Esophagus muscularis mucosa (tissue), 4 donors: Measurements from ENCODE around the gene SLC35E1.
A peak's percentile ranks its signal among the peaks of the same experiment; 100 is the strongest.

ENCODE experiments used
- EP300 ChIP-seq: sonication (generic); formaldehyde crosslinking; IDR thresholded peaks from one replicate; pipeline ENCODE4 v1.6.1; 2017; ENCODE audit warnings: antibody characterized with exemption
- POLR2A ChIP-seq: fragments of 450-650 bp; IDR thresholded peaks from one replicate; pipeline ENCODE4 v1.6.1; 2017; ENCODE audit warnings: antibody characterized with exemption, moderate library complexity, mild to moderate bottlenecking, low read depth
- POLR2AphosphoS5 ChIP-seq, 2 donors: sonication (generic); formaldehyde crosslinking; IDR thresholded peaks; one replicate each; pipeline ENCODE4 v1.6.1; 2017; ENCODE audit warnings: antibody characterized with exemption in 2 of 2
- TF ChIP-seq, protein P1 (sequence below), 3 experiments: fragments of 200-600 bp in 2 of 3; fragments of 450-650 bp in 1 of 3; sonication (generic) in 2 of 3; IDR thresholded peaks; one replicate each; pipeline ENCODE4 v1.5.1; 2017 to 2019; ENCODE audit warnings: antibody characterized with exemption in 3 of 3, mild to moderate bottlenecking in 2 of 3, moderate library complexity in 1 of 3

DNA sequence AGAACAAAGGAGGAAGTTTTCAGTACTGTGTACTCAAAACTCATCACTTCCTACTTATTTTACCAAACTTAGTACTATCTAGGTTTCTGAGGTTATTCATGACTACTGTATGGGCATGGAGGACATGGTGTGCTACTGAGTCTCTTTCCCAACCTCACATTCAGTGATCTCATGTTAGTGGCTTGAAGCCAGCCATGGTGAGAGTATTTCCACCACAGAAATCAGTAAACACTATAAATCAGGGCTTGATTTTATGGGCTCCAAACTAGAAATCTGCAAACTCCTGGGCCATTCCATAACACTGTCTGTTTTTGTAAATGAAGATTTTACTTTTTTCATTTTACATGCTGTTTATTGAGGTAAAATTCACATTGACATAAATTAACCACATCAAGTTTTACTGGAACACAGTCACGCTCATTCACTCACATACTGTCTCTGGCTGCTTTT, 36.1 kb upstream of the SLC35E1 start:
- TF ChIP-seq POLR2A (no peak), EP300 (peak; percentile 49), POLR2AphosphoS5 (IDR thresholded peaks at IDR 0.05) (peak; percentile 67 to 78)
- TF ChIP-seq, protein P1, sequence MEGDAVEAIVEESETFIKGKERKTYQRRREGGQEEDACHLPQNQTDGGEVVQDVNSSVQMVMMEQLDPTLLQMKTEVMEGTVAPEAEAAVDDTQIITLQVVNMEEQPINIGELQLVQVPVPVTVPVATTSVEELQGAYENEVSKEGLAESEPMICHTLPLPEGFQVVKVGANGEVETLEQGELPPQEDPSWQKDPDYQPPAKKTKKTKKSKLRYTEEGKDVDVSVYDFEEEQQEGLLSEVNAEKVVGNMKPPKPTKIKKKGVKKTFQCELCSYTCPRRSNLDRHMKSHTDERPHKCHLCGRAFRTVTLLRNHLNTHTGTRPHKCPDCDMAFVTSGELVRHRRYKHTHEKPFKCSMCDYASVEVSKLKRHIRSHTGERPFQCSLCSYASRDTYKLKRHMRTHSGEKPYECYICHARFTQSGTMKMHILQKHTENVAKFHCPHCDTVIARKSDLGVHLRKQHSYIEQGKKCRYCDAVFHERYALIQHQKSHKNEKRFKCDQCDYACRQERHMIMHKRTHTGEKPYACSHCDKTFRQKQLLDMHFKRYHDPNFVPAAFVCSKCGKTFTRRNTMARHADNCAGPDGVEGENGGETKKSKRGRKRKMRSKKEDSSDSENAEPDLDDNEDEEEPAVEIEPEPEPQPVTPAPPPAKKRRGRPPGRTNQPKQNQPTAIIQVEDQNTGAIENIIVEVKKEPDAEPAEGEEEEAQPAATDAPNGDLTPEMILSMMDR (IDR thresholded peaks at IDR 0.05) = no peak
